SK-N-MC (cell line): ENCODE measurements around the gene PI16.

Experiments
- EZH2 ChIP-seq: fragments of 200-600 bp; sonication (generic); IDR thresholded peaks from one replicate; pipeline ENCODE4 v1.6.1; 2017; ENCODE audit warnings: antibody characterized with exemption
- FOXP2 ChIP-seq: optimal IDR thresholded peaks from 2 replicates; pipeline ENCODE3; 2011; ENCODE audit warnings: mild to moderate bottlenecking, moderate library complexity; ENCODE audit not compliant: insufficient read depth; ENCODE audit errors: extremely low read length, control extremely low read depth
- POLR2AphosphoS5 ChIP-seq: IDR thresholded peaks from 2 replicates; pipeline ENCODE4 v1.6.1; 2012; ENCODE audit warnings: mild to moderate bottlenecking, low read depth, low read length, borderline replicate concordance

GRCh38 chr6:37010402-37010892 is 55.9 kb downstream of the PI16 start:
- no peak for TF ChIP-seq EZH2
- TF ChIP-seq POLR2AphosphoS5 = no peak
- no peak for TF ChIP-seq FOXP2
